ENCODE measurements around the gene LYST. TPM values are rescaled to one million over a fixed set of nuclear protein-coding genes. Genes with fewer than 3 reads are reported as not detected.

LYST gene
- total RNA-seq, 4 donors from 2014 or later: 22.8 to 46.7 (median 32.1) TPM

- in situ Hi-C loops (cut with MboI; ENCODE audit: low pct_ligation_motif_present in 1 of 4, low pct_unique_long_range_greater_than_20kb in 1 of 4, low sequenced_read_pairs in 3 of 4) (loop anchor here in 1 of 4 donors (25.0 kb wide), 1 partner anchor 213 kb away; the partner anchor contains the start of gene B3GALNT2), intact Hi-C loops (cut with DNase I; ENCODE audit: low total_unique reads) (no loop called here)
- no peak for DNase-seq
- H3K9me3 ChIP-seq: no peaks in the 10 kb centered on the region
- peaks cover 0 to 46% (median 12%) of the 10 kb centered on the region in 4 donors for H3K36me3 ChIP-seq
- H3K4me3 ChIP-seq: no peak overlapping the region
- H3K27me3 ChIP-seq: no peaks in the 10 kb centered on the region
- no peaks in the 10 kb centered on the region for H3K4me1 ChIP-seq
- no peak overlapping the region for H3K27ac ChIP-seq
- TF ChIP-seq POLR2AphosphoS5 (IDR thresholded peaks at IDR 0.05) (no peak), POLR2A (IDR thresholded peaks at IDR 0.05) (no peak), CTCF (IDR thresholded peaks at IDR 0.05) (no peak), EP300 (IDR thresholded peaks at IDR 0.05; ENCODE audit: low read depth) (no peak)
- WGBS, 2 donors (ENCODE audit: low coverage in 1 of 2): 60 to 74% methylated on average over 2 to 3 of the region's 3 CpGs
Observed at GRCh38 chr1:235725434-235725833, 141.3 kb downstream of the LYST start.

GRCh38 chr1:235724730-235725129 lies 142.0 kb downstream of the LYST start:
- in situ Hi-C loops (cut with MboI; ENCODE audit: low pct_ligation_motif_present in 1 of 4, low pct_unique_long_range_greater_than_20kb in 1 of 4, low sequenced_read_pairs in 3 of 4) (loop anchor here in 1 of 4 donors (25.0 kb wide), 1 partner anchor 212 kb away; the partner anchor contains the start of gene B3GALNT2), intact Hi-C loops (cut with DNase I; ENCODE audit: low total_unique reads) (no loop called here)
- no peaks in the 10 kb centered on the region for H3K4me1 ChIP-seq
- 85 to 89% methylated on average over 2 of the region's 2 CpGs for WGBS, 2 donors (ENCODE audit: low coverage in 1 of 2)
- no peaks in the 10 kb centered on the region for H3K9me3 ChIP-seq
- no peak overlapping the region for H3K4me3 ChIP-seq
- TF ChIP-seq POLR2AphosphoS5 (IDR thresholded peaks at IDR 0.05) (no peak), CTCF (IDR thresholded peaks at IDR 0.05) (no peak), POLR2A (IDR thresholded peaks at IDR 0.05) (no peak), EP300 (IDR thresholded peaks at IDR 0.05; ENCODE audit: low read depth) (no peak)
- no peak for DNase-seq
- H3K27me3 ChIP-seq: no peaks in the 10 kb centered on the region
- no peak overlapping the region for H3K27ac ChIP-seq
- peaks cover 0 to 43% (median 13%) of the 10 kb centered on the region in 4 donors for H3K36me3 ChIP-seq

- Histone ChIP-seq H3K4me1 (no peaks in the 10 kb centered on the region), H3K36me3 (peaks cover 0 to 37% (median 13%) of the 10 kb centered on the region in 4 donors), H3K27ac (no peak overlapping the region), H3K27me3 (no peaks in the 10 kb centered on the region), H3K4me3 (no peak overlapping the region), H3K9me3 (no peaks in the 10 kb centered on the region)
- no peak for TF ChIP-seq POLR2A (IDR thresholded peaks at IDR 0.05)
- no peak for TF ChIP-seq POLR2AphosphoS5 (IDR thresholded peaks at IDR 0.05)
- no peak for TF ChIP-seq EP300 (IDR thresholded peaks at IDR 0.05; ENCODE audit: low read depth)
- TF ChIP-seq CTCF (IDR thresholded peaks at IDR 0.05): no peak
- 93% methylated on average over 2 of the region's 2 CpGs; no CpG with 5 or more reads in 1 of the 2 donors for WGBS, 2 donors (ENCODE audit: low coverage in 1 of 2)
- in situ Hi-C loops (cut with MboI; ENCODE audit: low pct_ligation_motif_present in 1 of 4, low pct_unique_long_range_greater_than_20kb in 1 of 4, low sequenced_read_pairs in 3 of 4): no loop called here
- intact Hi-C loops (cut with DNase I; ENCODE audit: low total_unique reads): no loop called here
- DNase-seq: no peak
Observed at GRCh38 chr1:235722858-235723257, 143.8 kb downstream of the LYST start.

- intact Hi-C loops (cut with DNase I; ENCODE audit: low total_unique reads) (no loop called here), in situ Hi-C loops (cut with MboI; ENCODE audit: low pct_ligation_motif_present in 1 of 4, low pct_unique_long_range_greater_than_20kb in 1 of 4, low sequenced_read_pairs in 3 of 4) (no loop called here)
- Histone ChIP-seq H3K27ac (no peak overlapping the region), H3K36me3 (peaks cover 0 to 32% (median 15%) of the 10 kb centered on the region in 4 donors), H3K4me3 (no peak overlapping the region), H3K4me1 (no peaks in the 10 kb centered on the region), H3K27me3 (no peaks in the 10 kb centered on the region), H3K9me3 (no peaks in the 10 kb centered on the region)
- no peak for TF ChIP-seq CTCF (IDR thresholded peaks at IDR 0.05)
- TF ChIP-seq EP300 (IDR thresholded peaks at IDR 0.05; ENCODE audit: low read depth): no peak
- TF ChIP-seq POLR2A (IDR thresholded peaks at IDR 0.05): no peak
- TF ChIP-seq POLR2AphosphoS5 (IDR thresholded peaks at IDR 0.05): no peak
- WGBS, 2 donors (ENCODE audit: low coverage in 1 of 2): 67 to 72% methylated on average over 4 of the region's 4 CpGs
- DNase-seq: no peak
Observed at GRCh38 chr1:235721982-235722381, 144.7 kb downstream of the LYST start.
